T-helper 2 cell treated with Interferon-gamma antibody and Interleukin-4, amounts not matched to agents 5 μg/mL and 100 μg/mL, for 36 hours (primary cell): ENCODE data around the gene ELAPOR1.

Source experiments
- DNase-seq: peaks from one replicate; pipeline ENCODE4 v3.0.0; 2021; ENCODE audit warnings: low spot score
- H3K27ac Mint-ChIP-seq: one replicate; pipeline ENCODE4 v1.8.0; 2021; ENCODE audit warnings: mild to moderate bottlenecking, mixed read lengths
- H3K27me3 Mint-ChIP-seq: one replicate; pipeline ENCODE4 v1.8.0; 2021; ENCODE audit warnings: low read depth, mixed read lengths
- H3K36me3 Mint-ChIP-seq: one replicate; pipeline ENCODE4 v1.8.0; 2021; ENCODE audit warnings: low read depth, mixed read lengths
- H3K4me1 Mint-ChIP-seq: one replicate; pipeline ENCODE4 v1.8.0; 2021; ENCODE audit warnings: low read depth, mixed read lengths
- H3K4me3 Mint-ChIP-seq: one replicate; pipeline ENCODE4 v1.8.0; 2022; ENCODE audit warnings: mild to moderate bottlenecking, moderate library complexity, mixed read lengths
- H3K9me3 Mint-ChIP-seq: one replicate; pipeline ENCODE4 v1.8.0; 2021; ENCODE audit warnings: mixed read lengths

Gene ELAPOR1

GRCh38 chr1:109111386-109112055 is 2.4 kb upstream of the ELAPOR1 start:
- no peak overlapping the region for H3K4me3 Mint-ChIP-seq
- DNase-seq: no peak
- no peak overlapping the region for H3K27ac Mint-ChIP-seq
- H3K27me3 Mint-ChIP-seq: peaks cover 36% of the 10 kb centered on the region
- H3K36me3 Mint-ChIP-seq: no peaks in the 10 kb centered on the region
- no peaks in the 10 kb centered on the region for H3K9me3 Mint-ChIP-seq
- H3K4me1 Mint-ChIP-seq: peaks cover 33% of the 10 kb centered on the region

- Mint-ChIP-seq H3K9me3 (no peaks in the 10 kb centered on the region), H3K27me3 (peaks cover 36% of the 10 kb centered on the region), H3K36me3 (no peaks in the 10 kb centered on the region), H3K4me1 (peaks cover 31% of the 10 kb centered on the region), H3K27ac (peak overlapping the region; percentile 58), H3K4me3 (peak overlapping the region; percentile 85)
- DNase-seq: no peak
Measured at GRCh38 chr1:109112056-109112651, 1.8 kb upstream of the ELAPOR1 start.

GRCh38 chr1:109112652-109113285 is 1.1 kb upstream of the ELAPOR1 start:
- peaks cover 31% of the 10 kb centered on the region for H3K4me1 Mint-ChIP-seq
- H3K4me3 Mint-ChIP-seq: peak overlapping the region; percentile 85
- DNase-seq: peak; percentile 80
- H3K36me3 Mint-ChIP-seq: no peaks in the 10 kb centered on the region
- H3K27ac Mint-ChIP-seq: peak overlapping the region; percentile 58
- H3K27me3 Mint-ChIP-seq: peaks cover 36% of the 10 kb centered on the region
- no peaks in the 10 kb centered on the region for H3K9me3 Mint-ChIP-seq

GRCh38 chr1:109114342-109114674 is 393 bp downstream of the ELAPOR1 start:
- Mint-ChIP-seq H3K27ac (no peak overlapping the region), H3K9me3 (no peaks in the 10 kb centered on the region), H3K36me3 (no peaks in the 10 kb centered on the region), H3K27me3 (peaks cover 32% of the 10 kb centered on the region), H3K4me3 (peak overlapping the region; percentile 82), H3K4me1 (peaks cover 31% of the 10 kb centered on the region)
- no peak for DNase-seq

- peak; percentile 62 for DNase-seq
- Mint-ChIP-seq H3K36me3 (no peaks in the 10 kb centered on the region), H3K27ac (no peak overlapping the region), H3K27me3 (peaks cover 23% of the 10 kb centered on the region), H3K4me3 (no peak overlapping the region), H3K9me3 (no peaks in the 10 kb centered on the region), H3K4me1 (peaks cover 31% of the 10 kb centered on the region)
Measured at GRCh38 chr1:109115685-109116084, 1.8 kb downstream of the ELAPOR1 start.

GRCh38 chr1:109116286-109116685 is 2.4 kb downstream of the ELAPOR1 start:
- Mint-ChIP-seq H3K4me3 (no peak overlapping the region), H3K27ac (no peak overlapping the region), H3K27me3 (peaks cover 20% of the 10 kb centered on the region), H3K4me1 (peaks cover 31% of the 10 kb centered on the region), H3K36me3 (no peaks in the 10 kb centered on the region), H3K9me3 (no peaks in the 10 kb centered on the region)
- DNase-seq: no peak

GRCh38 chr1:109118089-109118488 is 4.2 kb downstream of the ELAPOR1 start:
- DNase-seq: no peak
- no peak overlapping the region for H3K27ac Mint-ChIP-seq
- peaks cover 24% of the 10 kb centered on the region for H3K4me1 Mint-ChIP-seq
- no peak overlapping the region for H3K4me3 Mint-ChIP-seq
- H3K36me3 Mint-ChIP-seq: no peaks in the 10 kb centered on the region
- H3K27me3 Mint-ChIP-seq: peaks cover 9% of the 10 kb centered on the region
- H3K9me3 Mint-ChIP-seq: no peaks in the 10 kb centered on the region

GRCh38 chr1:109120356-109120755 is 6.4 kb downstream of the ELAPOR1 start:
- Mint-ChIP-seq H3K27ac (no peak overlapping the region), H3K4me1 (peaks cover 10% of the 10 kb centered on the region), H3K4me3 (no peak overlapping the region), H3K36me3 (no peaks in the 10 kb centered on the region), H3K9me3 (no peaks in the 10 kb centered on the region), H3K27me3 (no peaks in the 10 kb centered on the region)
- DNase-seq: no peak

- no peak for DNase-seq
- Mint-ChIP-seq H3K4me3 (no peak overlapping the region), H3K36me3 (no peaks in the 10 kb centered on the region), H3K4me1 (peaks cover 11% of the 10 kb centered on the region), H3K27me3 (no peaks in the 10 kb centered on the region), H3K27ac (no peak overlapping the region), H3K9me3 (no peaks in the 10 kb centered on the region)
Measured at GRCh38 chr1:109131059-109131458, 17.1 kb downstream of the ELAPOR1 start.

- Mint-ChIP-seq H3K9me3 (no peaks in the 10 kb centered on the region), H3K4me3 (no peak overlapping the region)
Measured at GRCh38 chr1:109131800-109132199, 17.9 kb downstream of the ELAPOR1 start.

GRCh38 chr1:109133002-109133706 is 19.2 kb downstream of the ELAPOR1 start:
- H3K36me3 Mint-ChIP-seq: no peaks in the 10 kb centered on the region

More at GRCh38 chr1:109131800-109132199, 17.9 kb downstream of the ELAPOR1 start:
- DNase-seq: no peak
- Mint-ChIP-seq H3K27me3 (no peaks in the 10 kb centered on the region), H3K36me3 (no peaks in the 10 kb centered on the region), H3K27ac (no peak overlapping the region), H3K4me1 (peaks cover 11% of the 10 kb centered on the region)

GRCh38 chr1:109133815-109134214 is 19.9 kb downstream of the ELAPOR1 start:
- H3K27ac Mint-ChIP-seq: no peak overlapping the region
- peaks cover 11% of the 10 kb centered on the region for H3K4me1 Mint-ChIP-seq
- H3K4me3 Mint-ChIP-seq: no peak overlapping the region
- no peak for DNase-seq
- H3K9me3 Mint-ChIP-seq: no peaks in the 10 kb centered on the region
- H3K27me3 Mint-ChIP-seq: no peaks in the 10 kb centered on the region
- no peaks in the 10 kb centered on the region for H3K36me3 Mint-ChIP-seq

More at GRCh38 chr1:109133002-109133706, 19.2 kb downstream of the ELAPOR1 start:
- H3K27ac Mint-ChIP-seq: no peak overlapping the region
- H3K27me3 Mint-ChIP-seq: no peaks in the 10 kb centered on the region
- no peaks in the 10 kb centered on the region for H3K9me3 Mint-ChIP-seq
- H3K4me1 Mint-ChIP-seq: peaks cover 11% of the 10 kb centered on the region
- DNase-seq: no peak
- H3K4me3 Mint-ChIP-seq: no peak overlapping the region

GRCh38 chr1:109134423-109134822 is 20.5 kb downstream of the ELAPOR1 start:
- no peak overlapping the region for H3K27ac Mint-ChIP-seq
- no peaks in the 10 kb centered on the region for H3K27me3 Mint-ChIP-seq
- peaks cover 11% of the 10 kb centered on the region for H3K4me1 Mint-ChIP-seq
- H3K36me3 Mint-ChIP-seq: no peaks in the 10 kb centered on the region
- no peak for DNase-seq
- peak overlapping the region; percentile 40 for H3K4me3 Mint-ChIP-seq
- H3K9me3 Mint-ChIP-seq: no peaks in the 10 kb centered on the region

- Mint-ChIP-seq H3K27ac (no peak overlapping the region), H3K4me1 (peaks cover 11% of the 10 kb centered on the region), H3K36me3 (no peaks in the 10 kb centered on the region), H3K9me3 (no peaks in the 10 kb centered on the region), H3K27me3 (no peaks in the 10 kb centered on the region), H3K4me3 (no peak overlapping the region)
- DNase-seq: no peak
Measured at GRCh38 chr1:109135940-109136339, 22.0 kb downstream of the ELAPOR1 start.
